H9 (cell line): Measurements from ENCODE around the gene CLDN16. TPM values are rescaled to one million over a fixed set of nuclear protein-coding genes. Genes with fewer than 3 reads are reported as not detected.

Experiments used
- DNase-seq: peaks from one replicate; pipeline ENCODE4 v3.0.0-alpha.2; 2017
- H2AFZ ChIP-seq: one replicate; pipeline ENCODE4 v1.6.1; 2013; ENCODE audit warnings: mild to moderate bottlenecking, low read length, control low read depth, moderate library complexity
- H2AK5ac ChIP-seq: 2 replicates; pipeline ENCODE4 v1.6.1; 2013; ENCODE audit warnings: low read length, control low read depth, mixed read lengths; ENCODE audit not compliant: insufficient read length
- H2BK120ac ChIP-seq: one replicate; pipeline ENCODE4 v1.6.1; 2013; ENCODE audit warnings: low read depth, mild to moderate bottlenecking, low read length, control low read depth, inconsistent platforms; ENCODE audit not compliant: poor library complexity, severe bottlenecking
- H2BK12ac ChIP-seq: 2 replicates; pipeline ENCODE4 v1.6.1; 2013; ENCODE audit warnings: low read length, control low read depth, mixed read lengths, low read depth; ENCODE audit not compliant: insufficient read length
- H2BK15ac ChIP-seq: 2 replicates; pipeline ENCODE4 v1.6.1; 2013; ENCODE audit warnings: low read depth, low read length, control low read depth
- H2BK20ac ChIP-seq: one replicate; pipeline ENCODE4 v1.6.1; 2013; ENCODE audit warnings: low read depth, mild to moderate bottlenecking, low read length, control low read depth, inconsistent platforms; ENCODE audit not compliant: poor library complexity, severe bottlenecking
- H2BK5ac ChIP-seq: 2 replicates; pipeline ENCODE4 v1.6.1; 2013; ENCODE audit warnings: low read length, control low read depth, mixed read lengths; ENCODE audit not compliant: insufficient read length
- H3K14ac ChIP-seq: 2 replicates; pipeline ENCODE4 v1.6.1; 2013; ENCODE audit warnings: low read length, control low read depth; ENCODE audit not compliant: insufficient read depth
- H3K18ac ChIP-seq: 2 replicates; pipeline ENCODE4 v1.6.1; 2013; ENCODE audit warnings: low read depth, mild to moderate bottlenecking, mixed read lengths, low read length, control low read depth; ENCODE audit not compliant: insufficient read length
- H3K23ac ChIP-seq: 2 replicates; pipeline ENCODE4 v1.6.1; 2013; ENCODE audit warnings: low read length, control low read depth, mixed read lengths, low read depth; ENCODE audit not compliant: insufficient read length
- H3K23me2 ChIP-seq: 2 replicates; pipeline ENCODE4 v1.6.1; 2013; ENCODE audit warnings: low read depth, mild to moderate bottlenecking, mixed read lengths, low read length, control low read depth; ENCODE audit not compliant: insufficient read length, poor library complexity, severe bottlenecking
- H3K27ac ChIP-seq: 2 replicates; pipeline ENCODE4 v1.5.1; 2013; ENCODE audit warnings: low read length, control low read depth, mixed read lengths, low read depth; ENCODE audit not compliant: insufficient read length
- H3K27me3 ChIP-seq: 2 replicates; pipeline ENCODE4 v1.6.1; 2013; ENCODE audit warnings: low read length, control low read depth, inconsistent platforms; ENCODE audit not compliant: insufficient read depth
- H3K4ac ChIP-seq: 2 replicates; pipeline ENCODE4 v1.6.1; 2013; ENCODE audit warnings: low read depth, mild to moderate bottlenecking, control low read depth, inconsistent platforms, low read length, moderate library complexity
- H3K4me1 ChIP-seq: 2 replicates; pipeline ENCODE4 v1.6.1; 2013; ENCODE audit warnings: low read length, control low read depth, inconsistent platforms; ENCODE audit not compliant: insufficient read depth
- H3K4me2 ChIP-seq: 2 replicates; pipeline ENCODE4 v1.6.1; 2013; ENCODE audit warnings: low read length, control low read depth, mixed read lengths; ENCODE audit not compliant: insufficient read length, insufficient read depth
- H3K56ac ChIP-seq: 2 replicates; pipeline ENCODE4 v1.6.1; 2013; ENCODE audit warnings: low read depth, mild to moderate bottlenecking, mixed read lengths, low read length, control low read depth; ENCODE audit not compliant: insufficient read length
- H3K79me1 ChIP-seq: 2 replicates; pipeline ENCODE4 v1.6.1; 2013; ENCODE audit warnings: low read depth, mild to moderate bottlenecking, moderate library complexity, low read length, control low read depth, inconsistent platforms; ENCODE audit not compliant: insufficient read depth, poor library complexity, severe bottlenecking
- H3K79me2 ChIP-seq: 2 replicates; pipeline ENCODE4 v1.6.1; 2013; ENCODE audit warnings: low read length, control low read depth, inconsistent platforms; ENCODE audit not compliant: insufficient read depth
- H3K9ac ChIP-seq: 2 replicates; pipeline ENCODE4 v1.6.1; 2013; ENCODE audit warnings: low read length, control low read depth, mixed read lengths; ENCODE audit not compliant: insufficient read length; ENCODE audit errors: extremely low read depth
- H3K9me3 ChIP-seq: one replicate; pipeline ENCODE4 v1.6.1; 2013; ENCODE audit warnings: low read depth, low read length, inconsistent platforms; ENCODE audit not compliant: control insufficient read depth
- H3T11ph ChIP-seq: one replicate; pipeline ENCODE4 v1.6.1; 2013; ENCODE audit warnings: mild to moderate bottlenecking, low read length, control low read depth, inconsistent platforms
- H4K20me1 ChIP-seq: one replicate; pipeline ENCODE4 v1.6.1; 2013; ENCODE audit not compliant: control insufficient read depth, insufficient read length, insufficient read depth
- H4K5ac ChIP-seq: 2 replicates; pipeline ENCODE4 v1.6.1; 2013; ENCODE audit warnings: low read depth, mild to moderate bottlenecking, mixed read lengths, low read length, control low read depth; ENCODE audit not compliant: insufficient read length
- H4K8ac ChIP-seq: replicated peaks from 2 replicates; pipeline ENCODE4 v1.6.1; 2013; ENCODE audit warnings: low read length, control low read depth, mixed read lengths, low read depth; ENCODE audit not compliant: insufficient read length
- H4K91ac ChIP-seq: 2 replicates; pipeline ENCODE4 v1.6.1; 2013; ENCODE audit warnings: low read depth, mild to moderate bottlenecking, moderate library complexity, mixed read lengths, low read length, control low read depth; ENCODE audit not compliant: insufficient read length
- H3K27ac Mint-ChIP-seq, 3 experiments: 2 replicates in 2 of 3; 3 replicates in 1 of 3; pipeline ENCODE4 v1.8.0; 2020 to 2021; ENCODE audit warnings: mixed read lengths in 3 of 3, mild to moderate bottlenecking in 1 of 3, moderate library complexity in 1 of 3
- H3K27me3 Mint-ChIP-seq: 2 replicates; pipeline ENCODE4 v1.8.0; 2021; ENCODE audit warnings: low read depth, mild to moderate bottlenecking, moderate library complexity, mixed read lengths
- H3K36me3 Mint-ChIP-seq, 3 experiments: 2 replicates in 2 of 3; 3 replicates in 1 of 3; pipeline ENCODE4 v1.8.0; 2020 to 2021; ENCODE audit warnings: low read depth in 3 of 3, mixed read lengths in 3 of 3; ENCODE audit not compliant: insufficient read depth in 1 of 3
- H3K4me1 Mint-ChIP-seq, 2 experiments: 2 replicates each; pipeline ENCODE4 v1.8.0; 2020; ENCODE audit warnings: mixed read lengths in 2 of 2
- H3K4me3 Mint-ChIP-seq, 2 experiments: 2 replicates in 1 of 2; 3 replicates in 1 of 2; pipeline ENCODE4 v1.8.0; 2020 to 2021; ENCODE audit warnings: mild to moderate bottlenecking in 2 of 2, mixed read lengths in 2 of 2, moderate library complexity in 1 of 2
- H3K9me3 Mint-ChIP-seq, 2 experiments: 2 replicates in 1 of 2; 3 replicates in 1 of 2; pipeline ENCODE4 v1.8.0; 2020; ENCODE audit warnings: mild to moderate bottlenecking in 2 of 2, mixed read lengths in 2 of 2, moderate library complexity in 1 of 2
- CTCF ChIP-seq: fragments of 200-600 bp; sonication (generic); conservative IDR thresholded peaks from 3 replicates; pipeline ENCODE4 v1.8.0; 2021; ENCODE audit warnings: antibody characterized with exemption, mild to moderate bottlenecking
- WGBS: extraction: QIAGEN DNeasy Blood & Tissue Kit; methylation state at CpG from one replicate; pipeline ENCODE4 v1.1.7; 2013; ENCODE audit warnings: missing lambda C conversion rate, low lambda C conversion rate, mixed read lengths; ENCODE audit not compliant: insufficient read length; ENCODE audit errors: extremely low coverage; 5-methylcytosine and 5-hydroxymethylcytosine counted together
- total RNA-seq: library from RNA; stranded (reverse); gene quantifications from 2 replicates; pipeline ENCODE4 v1.2.1, GENCODE V29; 2021

The CLDN16 gene
- total RNA-seq, 1 experiment from 2014 or later: not detected

DNA sequence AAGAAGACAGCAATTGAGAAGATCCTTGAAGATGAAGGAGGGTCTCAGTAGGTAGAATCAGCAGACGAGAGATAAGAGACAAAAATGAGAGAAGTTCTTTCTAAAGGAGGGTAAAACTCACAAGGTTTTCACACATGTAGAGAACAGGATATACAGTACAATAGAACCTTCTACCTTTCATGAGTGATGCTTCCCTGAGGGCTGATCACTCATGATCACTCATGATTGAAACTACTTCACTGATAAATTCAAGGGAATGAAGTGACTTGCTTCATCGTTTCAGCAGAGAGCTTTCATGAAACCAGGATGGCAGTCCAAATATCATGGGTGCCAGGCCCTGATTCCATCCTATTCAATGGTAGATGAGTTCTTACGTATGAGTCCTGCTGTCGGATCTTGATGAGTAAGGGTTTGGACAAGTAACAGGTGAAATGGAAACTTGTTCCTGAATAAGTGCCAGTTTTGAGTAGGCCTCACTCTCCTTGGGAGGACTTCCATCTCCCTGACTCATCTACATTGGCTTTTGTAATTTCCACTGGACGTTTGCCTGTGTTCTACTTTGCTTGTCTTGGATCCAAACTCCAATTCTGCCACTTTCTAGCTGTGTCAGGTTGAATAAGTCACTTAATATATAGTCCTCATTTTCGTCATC, 9.6 kb upstream of the CLDN16 start:
- H3K27ac ChIP-seq: no peak overlapping the region
- H3K23me2 ChIP-seq: no peaks in the 10 kb centered on the region
- H3K9ac ChIP-seq: no peak overlapping the region
- no peaks in the 10 kb centered on the region for H3K27me3 ChIP-seq
- no peak overlapping the region for H2BK15ac ChIP-seq
- no peak overlapping the region for H4K91ac ChIP-seq
- no peak overlapping the region for H2BK120ac ChIP-seq
- no peaks in the 10 kb centered on the region for H3K9me3 ChIP-seq
- no peak overlapping the region for H3K27ac Mint-ChIP-seq
- no peak overlapping the region for H2BK20ac ChIP-seq
- H3K4me1 Mint-ChIP-seq: peaks cover 11 to 13% of the 10 kb centered on the region in 2 experiments
- no peaks in the 10 kb centered on the region for H3K27me3 Mint-ChIP-seq
- no peaks in the 10 kb centered on the region for H3K9me3 Mint-ChIP-seq
- no peak overlapping the region for H3T11ph ChIP-seq
- no peak overlapping the region for H2AFZ ChIP-seq
- H3K4me2 ChIP-seq: no peak overlapping the region
- H4K8ac ChIP-seq: no peak overlapping the region
- no peak overlapping the region for H4K5ac ChIP-seq
- no peak overlapping the region for H3K56ac ChIP-seq
- H3K4me1 ChIP-seq: peaks cover 7% of the 10 kb centered on the region
- no CpG with 5 or more reads among the region's 6 CpGs for WGBS
- no peak overlapping the region for H2AK5ac ChIP-seq
- H2BK12ac ChIP-seq: no peak overlapping the region
- no peak overlapping the region for H3K23ac ChIP-seq
- no peak overlapping the region for H3K18ac ChIP-seq
- H3K79me1 ChIP-seq: no peaks in the 10 kb centered on the region
- no peaks in the 10 kb centered on the region for H4K20me1 ChIP-seq
- no peak overlapping the region for H3K14ac ChIP-seq
- H3K4ac ChIP-seq: no peak overlapping the region
- TF ChIP-seq CTCF: no peak
- no peak overlapping the region for H2BK5ac ChIP-seq
- no peak overlapping the region for H3K4me3 Mint-ChIP-seq
- no peaks in the 10 kb centered on the region for H3K79me2 ChIP-seq
- no peaks in the 10 kb centered on the region for H3K36me3 Mint-ChIP-seq
- no peak for DNase-seq
